Measurements from ENCODE around the gene KCNE2. TPM values are rescaled to one million over a fixed set of nuclear protein-coding genes. Genes with fewer than 3 reads are reported as not detected.
"Not testable (repeated sequence)": the region's sequence is repeated elsewhere in the genome, so short reads cannot be mapped to it uniquely, and the experiment has no call there.

The KCNE2 gene
- total and polyA plus RNA-seq, 2 experiments from 2014 or later, result 2.9 to 5.0 TPM

DNA sequence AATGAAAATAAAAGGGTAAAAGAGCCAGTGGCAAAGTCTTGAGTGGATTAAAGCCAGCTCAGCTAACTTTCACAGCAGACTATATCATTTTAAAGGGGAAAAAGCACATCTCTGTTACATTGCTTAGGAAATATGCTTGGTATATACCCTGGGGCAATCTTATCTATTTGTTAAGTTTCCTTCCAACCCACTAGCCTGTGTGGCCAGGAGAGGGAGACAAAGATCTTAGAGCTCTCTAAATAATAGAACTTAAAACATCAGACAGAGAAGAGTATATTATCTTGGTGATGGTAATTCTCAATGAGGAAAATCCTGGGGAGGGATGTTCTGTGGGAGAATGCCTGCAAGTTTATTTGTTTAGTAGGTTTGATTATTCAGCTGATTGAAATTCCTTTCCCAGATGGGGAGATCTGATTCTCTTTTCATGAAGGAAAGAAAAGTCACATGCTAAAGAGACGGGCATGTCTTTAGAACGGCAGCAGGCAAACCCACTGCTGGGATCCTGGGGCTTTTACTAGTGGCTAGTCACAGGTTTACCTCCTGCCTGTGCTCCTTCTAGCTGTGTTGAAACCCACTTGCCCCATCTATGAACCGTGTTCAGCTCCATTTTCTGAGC is 3.6 kb downstream of the KCNE2 start:
- H3K4me2 ChIP-seq, result no peak overlapping the region
- H4K20me1 ChIP-seq (ENCODE audit: insufficient read depth, poor library complexity, severe bottlenecking), result no peaks in the 10 kb centered on the region
- no peaks in the 10 kb centered on the region for H3K9me2 ChIP-seq (replicated peaks; ENCODE audit: insufficient read depth)
- H3K4me3 ChIP-seq, result no peak overlapping the region
- no peaks in the 10 kb centered on the region for H3K27me3 ChIP-seq
- H3K4me1 ChIP-seq (ENCODE audit: insufficient read depth), result no peaks in the 10 kb centered on the region
- no peaks in the 10 kb centered on the region for H3K36me3 ChIP-seq (replicated peaks; ENCODE audit: insufficient read depth, low read depth)
- no peak for TF ChIP-seq EZH2 (IDR thresholded peaks at IDR 0.05; ENCODE audit: borderline replicate concordance)
- TF ChIP-seq, protein P1, sequence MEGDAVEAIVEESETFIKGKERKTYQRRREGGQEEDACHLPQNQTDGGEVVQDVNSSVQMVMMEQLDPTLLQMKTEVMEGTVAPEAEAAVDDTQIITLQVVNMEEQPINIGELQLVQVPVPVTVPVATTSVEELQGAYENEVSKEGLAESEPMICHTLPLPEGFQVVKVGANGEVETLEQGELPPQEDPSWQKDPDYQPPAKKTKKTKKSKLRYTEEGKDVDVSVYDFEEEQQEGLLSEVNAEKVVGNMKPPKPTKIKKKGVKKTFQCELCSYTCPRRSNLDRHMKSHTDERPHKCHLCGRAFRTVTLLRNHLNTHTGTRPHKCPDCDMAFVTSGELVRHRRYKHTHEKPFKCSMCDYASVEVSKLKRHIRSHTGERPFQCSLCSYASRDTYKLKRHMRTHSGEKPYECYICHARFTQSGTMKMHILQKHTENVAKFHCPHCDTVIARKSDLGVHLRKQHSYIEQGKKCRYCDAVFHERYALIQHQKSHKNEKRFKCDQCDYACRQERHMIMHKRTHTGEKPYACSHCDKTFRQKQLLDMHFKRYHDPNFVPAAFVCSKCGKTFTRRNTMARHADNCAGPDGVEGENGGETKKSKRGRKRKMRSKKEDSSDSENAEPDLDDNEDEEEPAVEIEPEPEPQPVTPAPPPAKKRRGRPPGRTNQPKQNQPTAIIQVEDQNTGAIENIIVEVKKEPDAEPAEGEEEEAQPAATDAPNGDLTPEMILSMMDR (IDR thresholded peaks at IDR 0.05; ENCODE audit: poor library complexity), result peak; percentile 84
- no peaks in the 10 kb centered on the region for H3K9me3 ChIP-seq (ENCODE audit: low read depth)
- no peaks in the 10 kb centered on the region for H3K79me2 ChIP-seq
- WGBS (ENCODE audit: low lambda C conversion rate, missing lambda C conversion rate), result 65% methylated on average over 3 of the region's 3 CpGs
- DNase-seq (ENCODE audit: low spot score), result peak; percentile 90
- no peak overlapping the region for H3K27ac ChIP-seq
- H2AFZ ChIP-seq, result peak overlapping the region; percentile 13

DNA sequence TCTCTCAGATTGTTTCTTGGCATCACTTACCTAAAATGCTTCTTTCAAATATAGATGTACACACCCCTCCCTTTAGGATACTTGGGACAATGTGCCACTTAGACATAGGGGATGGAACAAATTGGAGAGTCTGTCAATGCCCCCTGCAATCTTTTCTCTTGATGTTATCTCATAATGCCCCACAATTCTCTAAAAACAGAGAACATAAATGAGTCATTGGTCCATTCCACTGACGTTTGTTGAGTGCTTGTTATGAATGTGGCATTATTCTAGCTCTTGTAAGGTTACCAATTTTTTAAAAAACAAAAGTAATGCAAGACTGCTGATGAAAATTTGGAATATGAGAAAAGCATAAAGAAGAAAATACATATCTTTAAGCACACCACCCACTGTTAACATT is 5.9 kb downstream of the KCNE2 start:
- no peak for TF ChIP-seq EZH2phosphoT487 (IDR thresholded peaks at IDR 0.05; ENCODE audit: low read depth, severe bottlenecking, unreplicated experiment)
- TF ChIP-seq EZH2 (IDR thresholded peaks at IDR 0.05; ENCODE audit: borderline replicate concordance), result no peak
- TF ChIP-seq, protein P1 (IDR thresholded peaks at IDR 0.05; ENCODE audit: poor library complexity), result no peak
- Histone ChIP-seq H3K4me3 (no peak overlapping the region), H3K27ac (no peak overlapping the region), H2AFZ (no peak overlapping the region), H3K36me3 (replicated peaks; ENCODE audit: insufficient read depth, low read depth) (no peaks in the 10 kb centered on the region), H3K4me2 (no peak overlapping the region), H4K20me1 (ENCODE audit: insufficient read depth, poor library complexity, severe bottlenecking) (no peaks in the 10 kb centered on the region), H3K9me2 (replicated peaks; ENCODE audit: insufficient read depth) (no peaks in the 10 kb centered on the region), H3K79me2 (no peaks in the 10 kb centered on the region), H3K4me1 (ENCODE audit: insufficient read depth) (no peaks in the 10 kb centered on the region), H3K27me3 (no peaks in the 10 kb centered on the region), H3K9me3 (ENCODE audit: low read depth) (no peaks in the 10 kb centered on the region)
- WGBS (ENCODE audit: low lambda C conversion rate, missing lambda C conversion rate), result 45% methylated on average over 1 of the region's 1 CpG
- DNase-seq (ENCODE audit: low spot score), result no peak

DNA sequence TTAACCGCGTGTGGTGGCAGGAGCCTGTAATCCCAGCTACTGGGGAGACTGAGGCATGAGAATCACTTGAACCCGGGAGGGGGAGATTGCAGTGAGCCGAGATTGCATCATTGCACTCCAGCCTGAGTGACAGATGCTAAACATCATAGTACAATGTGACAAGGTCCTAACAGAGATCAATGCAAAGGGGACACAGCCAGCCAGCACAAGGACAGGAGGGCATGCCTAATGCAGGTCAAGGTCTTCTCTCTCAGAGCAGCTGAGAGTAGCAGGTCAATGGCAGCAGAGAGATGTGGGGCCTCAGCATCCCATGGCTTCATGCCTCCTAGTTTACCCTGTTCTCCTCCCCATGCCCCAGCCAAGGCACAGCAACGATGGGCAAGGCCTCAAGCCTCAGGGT is 8.5 kb downstream of the KCNE2 start:
- H3K36me3 ChIP-seq (replicated peaks; ENCODE audit: insufficient read depth, low read depth), result no peaks in the 10 kb centered on the region
- no peak overlapping the region for H3K27ac ChIP-seq
- H4K20me1 ChIP-seq (ENCODE audit: insufficient read depth, poor library complexity, severe bottlenecking), result no peaks in the 10 kb centered on the region
- H3K9me3 ChIP-seq (ENCODE audit: low read depth), result no peaks in the 10 kb centered on the region
- H3K4me1 ChIP-seq (ENCODE audit: insufficient read depth), result no peaks in the 10 kb centered on the region
- H3K27me3 ChIP-seq, result no peaks in the 10 kb centered on the region
- no peak for DNase-seq (ENCODE audit: low spot score)
- no peaks in the 10 kb centered on the region for H3K79me2 ChIP-seq
- TF ChIP-seq EZH2phosphoT487 (IDR thresholded peaks at IDR 0.05; ENCODE audit: low read depth, severe bottlenecking, unreplicated experiment) (no peak), EZH2 (IDR thresholded peaks at IDR 0.05; ENCODE audit: borderline replicate concordance) (no peak)
- TF ChIP-seq, protein P1 (IDR thresholded peaks at IDR 0.05; ENCODE audit: poor library complexity), result no peak
- no peak overlapping the region for H2AFZ ChIP-seq
- no peak overlapping the region for H3K4me2 ChIP-seq
- no peaks in the 10 kb centered on the region for H3K9me2 ChIP-seq (replicated peaks; ENCODE audit: insufficient read depth)
- WGBS (ENCODE audit: low lambda C conversion rate, missing lambda C conversion rate), result 85% methylated on average over 5 of the region's 5 CpGs
- H3K4me3 ChIP-seq, result no peak overlapping the region

DNA sequence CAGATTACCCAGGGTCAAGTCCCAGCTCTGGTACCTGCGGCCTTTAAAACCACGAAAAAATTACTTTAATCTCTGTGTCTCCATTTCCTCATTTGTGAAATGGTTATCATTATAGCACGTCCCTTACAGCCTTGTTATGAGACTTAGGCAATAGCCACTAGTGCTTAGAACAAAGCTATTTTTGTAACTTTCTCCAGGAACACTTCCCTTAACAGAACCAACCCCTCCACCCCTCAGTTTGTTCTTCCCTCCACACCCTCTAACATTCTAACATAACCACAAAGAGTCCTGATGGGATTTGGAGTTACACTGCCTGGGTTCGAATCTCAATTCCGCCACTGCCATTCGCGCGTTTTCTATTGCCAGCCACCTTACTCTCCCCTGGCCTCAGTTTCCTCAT is 10.7 kb downstream of the KCNE2 start:
- H3K4me2 ChIP-seq; H3K79me2 ChIP-seq; H3K9me3 ChIP-seq (ENCODE audit: low read depth); H4K20me1 ChIP-seq (ENCODE audit: insufficient read depth, poor library complexity, severe bottlenecking); H3K27ac ChIP-seq; H3K9me2 ChIP-seq (replicated peaks; ENCODE audit: insufficient read depth); H3K4me1 ChIP-seq (ENCODE audit: insufficient read depth); H2AFZ ChIP-seq; DNase-seq (ENCODE audit: low spot score); H3K27me3 ChIP-seq; H3K36me3 ChIP-seq (replicated peaks; ENCODE audit: insufficient read depth, low read depth); H3K4me3 ChIP-seq: not testable (repeated sequence)
- no CpG with 5 or more reads among the region's 8 CpGs for WGBS (ENCODE audit: low lambda C conversion rate, missing lambda C conversion rate)

DNA sequence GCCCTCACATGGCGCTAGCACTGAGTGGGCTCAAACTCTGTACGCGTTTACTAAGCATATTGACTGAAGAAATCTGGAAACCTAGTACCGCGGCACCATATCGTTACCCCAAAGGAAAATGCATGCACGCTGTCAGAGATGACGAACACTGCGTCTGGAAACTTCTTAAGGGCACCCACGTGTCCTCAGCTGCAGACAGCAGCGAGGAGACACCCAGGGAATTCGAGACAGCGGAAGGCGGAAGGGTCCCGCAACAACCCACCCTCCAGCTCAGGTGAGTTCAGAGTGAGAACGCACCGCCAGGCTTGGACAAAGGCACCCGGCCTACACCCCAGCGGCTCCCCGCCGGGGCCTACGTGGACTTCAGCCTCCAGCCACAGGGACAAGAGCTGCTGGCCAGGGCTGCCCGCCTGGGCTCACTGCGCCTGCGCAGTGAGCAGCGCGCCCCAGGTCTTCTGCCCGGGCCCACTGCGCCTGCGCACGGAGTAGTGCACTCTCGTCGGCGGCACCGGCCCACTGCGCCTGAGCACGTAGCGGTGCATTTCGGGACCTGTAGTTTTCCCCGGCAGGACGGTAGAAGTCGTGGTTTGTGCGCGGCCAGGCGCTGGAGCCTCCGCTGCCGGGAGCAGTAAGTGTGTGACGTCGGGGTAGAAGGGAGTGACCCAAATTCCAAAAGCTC is 11.3 kb downstream of the KCNE2 start, which contains the start of gene SMIM11:
SMIM11 (plus strand) TSS at position 568 of the 679 bp plus-strand sequence. CDS start 3,998 bp downstream, outside the sequence.
- WGBS (ENCODE audit: low lambda C conversion rate, missing lambda C conversion rate), result no CpG with 5 or more reads among the region's 49 CpGs
- H2AFZ ChIP-seq; H3K79me2 ChIP-seq; H3K27ac ChIP-seq; H3K9me3 ChIP-seq (ENCODE audit: low read depth); DNase-seq (ENCODE audit: low spot score); H4K20me1 ChIP-seq (ENCODE audit: insufficient read depth, poor library complexity, severe bottlenecking); H3K9me2 ChIP-seq (replicated peaks; ENCODE audit: insufficient read depth); H3K4me2 ChIP-seq; H3K4me1 ChIP-seq (ENCODE audit: insufficient read depth); H3K36me3 ChIP-seq (replicated peaks; ENCODE audit: insufficient read depth, low read depth); H3K4me3 ChIP-seq; H3K27me3 ChIP-seq: not testable (repeated sequence)

DNA sequence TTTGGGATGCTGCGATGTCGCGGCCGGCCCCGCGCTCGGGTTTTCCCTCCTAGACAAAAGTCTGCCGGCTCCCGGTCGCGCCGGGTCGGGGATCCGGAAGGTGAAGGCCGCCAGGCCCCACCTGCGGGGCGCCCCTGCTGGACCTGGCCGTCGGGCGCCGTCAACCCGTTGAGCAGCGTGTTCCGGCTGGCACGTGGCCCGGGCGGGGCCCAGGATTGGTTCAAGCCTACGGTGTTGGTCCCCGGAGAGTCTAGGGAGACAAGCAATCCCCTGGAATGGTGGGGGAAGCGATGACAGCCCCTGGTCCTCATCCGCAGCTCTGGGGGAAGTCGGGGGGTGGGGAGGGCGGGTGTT is 11.8 kb downstream of the KCNE2 start:
- not testable (repeated sequence) for H3K9me3 ChIP-seq (ENCODE audit: low read depth); H3K36me3 ChIP-seq (replicated peaks; ENCODE audit: insufficient read depth, low read depth); H4K20me1 ChIP-seq (ENCODE audit: insufficient read depth, poor library complexity, severe bottlenecking); H3K27me3 ChIP-seq; H3K4me1 ChIP-seq (ENCODE audit: insufficient read depth); H3K79me2 ChIP-seq; H3K9me2 ChIP-seq (replicated peaks; ENCODE audit: insufficient read depth); H3K4me3 ChIP-seq; H2AFZ ChIP-seq; H3K4me2 ChIP-seq; DNase-seq (ENCODE audit: low spot score); H3K27ac ChIP-seq
- no CpG with 5 or more reads among the region's 33 CpGs for WGBS (ENCODE audit: low lambda C conversion rate, missing lambda C conversion rate)
